HG03558 (cell line): ENCODE measurements around the gene MMRN1.

Experiments used
- ATAC-seq: cut with Tn5 transposase; IDR thresholded peaks from one replicate; pipeline ENCODE4 v1.9.1; 2021; ENCODE audit warnings: moderate number of reproducible peaks; ENCODE audit not compliant: unreplicated experiment; ENCODE audit errors: extremely low read depth

MMRN1 gene

GRCh38 chr4:89909889-89910288 is 15.2 kb downstream of the MMRN1 start:
- ATAC-seq = no peak

GRCh38 chr4:89913623-89914022 is 19.0 kb downstream of the MMRN1 start:
- ATAC-seq = no peak

GRCh38 chr4:89914609-89915550 is 20.2 kb downstream of the MMRN1 start:
- no peak for ATAC-seq

GRCh38 chr4:89915937-89916336 is 21.3 kb downstream of the MMRN1 start:
- no peak for ATAC-seq

GRCh38 chr4:89922848-89923416 is 28.3 kb downstream of the MMRN1 start:
- ATAC-seq = no peak

GRCh38 chr4:89928838-89929237 is 34.2 kb downstream of the MMRN1 start:
- no peak for ATAC-seq

GRCh38 chr4:89929425-89930159 is 34.9 kb downstream of the MMRN1 start:
- peak; percentile 86 for ATAC-seq

- no peak for ATAC-seq
Measured at GRCh38 chr4:89939546-89939945, 44.9 kb downstream of the MMRN1 start.

- no peak for ATAC-seq
Measured at GRCh38 chr4:89939994-89940393, 45.3 kb downstream of the MMRN1 start.

- ATAC-seq = no peak
Measured at GRCh38 chr4:89942811-89943210, 48.2 kb downstream of the MMRN1 start.

- ATAC-seq = no peak
Measured at GRCh38 chr4:89949782-89950387, 55.2 kb downstream of the MMRN1 start.

GRCh38 chr4:89952458-89952857 is 57.8 kb downstream of the MMRN1 start:
- ATAC-seq = no peak

- no peak for ATAC-seq
Measured at GRCh38 chr4:89954906-89955695, 60.4 kb downstream of the MMRN1 start.

- no peak for ATAC-seq
Measured at GRCh38 chr4:89957046-89957926, 62.6 kb downstream of the MMRN1 start.

- no peak for ATAC-seq
Measured at GRCh38 chr4:89981789-89982334, 87.2 kb downstream of the MMRN1 start.

GRCh38 chr4:89988268-89988667 is 93.6 kb downstream of the MMRN1 start:
- ATAC-seq = no peak

- ATAC-seq = no peak
Measured at GRCh38 chr4:89992744-89993143, 98.1 kb downstream of the MMRN1 start.

- no peak for ATAC-seq
Measured at GRCh38 chr4:89994176-89994873, 99.7 kb downstream of the MMRN1 start.
